Measurements from ENCODE around the gene GXYLT2. TPM values are rescaled to one million over a fixed set of nuclear protein-coding genes. Genes with fewer than 3 reads are reported as not detected.

GXYLT2 gene
- total and polyA plus RNA-seq, 2 experiments from 2014 or later = 25.7 to 36.4 TPM

GRCh38 chr3:72991522-72991921 lies 103.7 kb downstream of the GXYLT2 start:
- Histone ChIP-seq H3K4me3 (no peak overlapping the region), H3K27ac (peak overlapping the region; percentile 25), H3K27me3 (no peaks in the 10 kb centered on the region), H3K36me3 (no peaks in the 10 kb centered on the region), H3K9me3 (ENCODE audit: low read depth) (no peaks in the 10 kb centered on the region), H3K4me1 (ENCODE audit: low read depth) (peaks cover 9% of the 10 kb centered on the region)
- no peak for TF ChIP-seq CTCF (IDR thresholded peaks at IDR 0.05; ENCODE audit: low read depth, low read length)
- no peak for DNase-seq (ENCODE audit: low read depth in 1 of 2, low spot score in 1 of 2)

GRCh38 chr3:72993391-72993790 lies 105.5 kb downstream of the GXYLT2 start:
- peaks cover 11% of the 10 kb centered on the region for H3K4me1 ChIP-seq (ENCODE audit: low read depth)
- no peak overlapping the region for H3K27ac ChIP-seq
- H3K9me3 ChIP-seq (ENCODE audit: low read depth) = no peaks in the 10 kb centered on the region
- H3K4me3 ChIP-seq = no peak overlapping the region
- DNase-seq (ENCODE audit: low read depth in 1 of 2, low spot score in 1 of 2) = no peak
- H3K27me3 ChIP-seq = no peaks in the 10 kb centered on the region
- H3K36me3 ChIP-seq = peaks cover 3% of the 10 kb centered on the region
- TF ChIP-seq CTCF (IDR thresholded peaks at IDR 0.05; ENCODE audit: low read depth, low read length) = no peak

- DNase-seq (ENCODE audit: low read depth in 1 of 2, low spot score in 1 of 2) = no peak
- Histone ChIP-seq H3K27ac (no peak overlapping the region), H3K27me3 (no peaks in the 10 kb centered on the region), H3K36me3 (peaks cover 13% of the 10 kb centered on the region), H3K4me3 (no peak overlapping the region), H3K9me3 (ENCODE audit: low read depth) (no peaks in the 10 kb centered on the region), H3K4me1 (ENCODE audit: low read depth) (peaks cover 31% of the 10 kb centered on the region)
- TF ChIP-seq CTCF (IDR thresholded peaks at IDR 0.05; ENCODE audit: low read depth, low read length) = no peak
These were observed 107.5 kb downstream of the GXYLT2 start for GRCh38 chr3:72995337-72995736.

GRCh38 chr3:72996121-72996472 lies 108.3 kb downstream of the GXYLT2 start:
- no peak for DNase-seq (ENCODE audit: low read depth in 1 of 2, low spot score in 1 of 2)
- Histone ChIP-seq H3K9me3 (ENCODE audit: low read depth) (no peaks in the 10 kb centered on the region), H3K27me3 (no peaks in the 10 kb centered on the region), H3K27ac (peak overlapping the region; percentile 98), H3K36me3 (peaks cover 13% of the 10 kb centered on the region), H3K4me1 (ENCODE audit: low read depth) (peaks cover 37% of the 10 kb centered on the region), H3K4me3 (peak overlapping the region; percentile 89)
- no peak for TF ChIP-seq CTCF (IDR thresholded peaks at IDR 0.05; ENCODE audit: low read depth, low read length)

DNA sequence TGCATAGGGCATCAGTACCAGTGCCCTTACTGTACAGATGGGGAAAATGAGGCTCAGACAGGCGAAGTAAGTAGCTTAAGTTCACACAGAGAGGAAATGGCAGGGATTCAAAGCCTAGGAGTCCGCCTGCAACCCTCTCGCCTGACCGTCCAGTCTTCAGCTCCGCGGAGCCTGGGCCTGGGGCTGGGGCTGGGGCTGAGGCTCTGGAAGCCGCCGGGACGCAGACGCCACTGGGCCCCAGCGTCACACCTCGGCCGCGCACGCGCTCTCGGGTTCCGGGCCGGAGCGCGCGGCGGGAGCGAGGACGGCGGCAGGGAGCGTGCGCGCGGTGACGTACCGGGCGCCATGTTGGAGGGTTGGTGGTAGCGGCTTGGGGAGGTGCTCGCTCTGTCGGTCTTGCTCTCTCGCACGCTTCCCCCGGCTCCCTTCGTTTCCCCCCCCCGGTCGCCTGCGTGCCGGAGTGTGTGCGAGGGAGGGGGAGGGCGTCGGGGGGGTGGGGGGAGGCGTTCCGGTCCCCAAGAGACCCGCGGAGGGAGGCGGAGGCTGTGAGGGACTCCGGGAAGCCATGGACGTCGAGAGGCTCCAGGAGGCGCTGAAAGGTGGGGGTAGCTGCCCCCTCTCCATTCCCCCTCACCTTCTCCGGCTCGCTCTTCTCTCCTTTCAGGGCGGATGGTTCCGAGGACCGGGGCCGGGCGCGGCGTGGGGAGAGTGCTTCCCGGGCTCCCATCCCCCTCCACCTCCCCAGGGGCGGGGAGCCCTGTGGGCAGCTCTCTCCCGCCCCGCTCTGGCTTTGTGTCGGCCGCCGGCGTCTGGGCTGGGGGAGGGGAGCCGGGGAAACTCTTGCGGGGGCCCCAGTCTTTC lies 108.9 kb downstream of the GXYLT2 start, which contains the start of gene PPP4R2:
PPP4R2 (plus strand) TSS at position 339 of the 861 bp plus-strand sequence; CDS start at position 566, 227 bp downstream.
- Histone ChIP-seq H3K27ac (peak within 1 kb of the TSS; percentile 98), H3K4me3 (peak within 1 kb of the TSS; percentile 89), H3K9me3 (ENCODE audit: low read depth) (no peaks in the 10 kb centered on the region), H3K36me3 (peaks cover 13% of the 10 kb centered on the region), H3K27me3 (no peaks in the 10 kb centered on the region), H3K4me1 (ENCODE audit: low read depth) (peaks cover 31% of the 10 kb centered on the region)
- TF ChIP-seq CTCF (IDR thresholded peaks at IDR 0.05; ENCODE audit: low read depth, low read length) = no peak
- DNase-seq (ENCODE audit: low read depth in 1 of 2, low spot score in 1 of 2) = peak; percentile 94 to 95
